Body of pancreas (tissue), 4 donors: Measurements from ENCODE around the gene RBSN. TPM values are rescaled to one million over a fixed set of nuclear protein-coding genes. Genes with fewer than 3 reads are reported as not detected.

Experiments
- ATAC-seq: fragments of 150-250 bp; one replicate; pipeline ENCODE4 v1.9.1; 2016
- DNase-seq, 4 donors: peaks; one replicate each; pipeline ENCODE4 v3.0.0-alpha.2; 2019
- H3K27ac ChIP-seq, 4 donors: fragments of 200-600 bp; sonication (generic); 1 replicate in 3 of 4; 2 replicates in 1 of 4; pipeline versions ENCODE4 v1.5.1 to v1.6.1; 2016 to 2019; ENCODE audit warnings: mild to moderate bottlenecking in 1 of 4, mixed read lengths in 1 of 4, moderate library complexity in 1 of 4
- H3K27me3 ChIP-seq, 2 donors: fragments of 200-600 bp; sonication (generic); one replicate each; pipeline ENCODE4 v1.6.0; 2016; ENCODE audit warnings: mild to moderate bottlenecking in 1 of 2
- H3K36me3 ChIP-seq, 2 donors: fragments of 200-600 bp; sonication (generic); replicated peaks in 1 of 2; 2 replicates each; pipeline ENCODE4 v1.5.1; 2016; ENCODE audit warnings: low read depth in 2 of 2; ENCODE audit not compliant: insufficient read depth in 1 of 2
- H3K4me1 ChIP-seq: fragments of 200-600 bp; sonication (generic); one replicate; pipeline ENCODE4 v1.6.0; 2016
- H3K4me3 ChIP-seq, 2 donors: fragments of 200-600 bp; sonication (generic); 1 replicate in 1 of 2; 2 replicates in 1 of 2; pipeline ENCODE4 v1.5.1; 2016 to 2019
- H3K9me3 ChIP-seq, 3 donors: fragments of 200-600 bp; sonication (generic); 1 replicate in 2 of 3; 2 replicates in 1 of 3; pipeline ENCODE4 v1.5.1; 2016
- CTCF ChIP-seq, 7 experiments: fragments of 450-650 bp in 4 of 7; fragments of 200-600 bp in 3 of 7; sonication (generic) in 3 of 7; IDR thresholded peaks; one replicate each; pipeline ENCODE4 v1.5.1; 2016 to 2019; ENCODE audit warnings: antibody characterized with exemption in 7 of 7
- POLR2A ChIP-seq, 3 donors: fragments of 450-650 bp; IDR thresholded peaks; one replicate each; pipeline ENCODE4 v1.6.1; 2016; ENCODE audit warnings: antibody characterized with exemption in 3 of 3, mild to moderate bottlenecking in 2 of 3
- WGBS, 2 donors: methylation state at CpG; one replicate each; pipeline ENCODE4 v1.1.5; 2017; 5-methylcytosine and 5-hydroxymethylcytosine counted together
- intact Hi-C: fragments of 100-400 bp; cut with DNase I; formaldehyde crosslinking; loops from one replicate; pipeline ENCODE4 v1.15.1; 2023
- total RNA-seq, 2 donors: library from RNA; depleted of rRNA; stranded (reverse); fragments of >200 nt; gene quantifications; one replicate each; pipeline ENCODE4 v1.1.0, GENCODE V29; 2016

RBSN gene
- total RNA-seq, 2 donors from 2014 or later = 9.1 to 9.2 TPM

DNA sequence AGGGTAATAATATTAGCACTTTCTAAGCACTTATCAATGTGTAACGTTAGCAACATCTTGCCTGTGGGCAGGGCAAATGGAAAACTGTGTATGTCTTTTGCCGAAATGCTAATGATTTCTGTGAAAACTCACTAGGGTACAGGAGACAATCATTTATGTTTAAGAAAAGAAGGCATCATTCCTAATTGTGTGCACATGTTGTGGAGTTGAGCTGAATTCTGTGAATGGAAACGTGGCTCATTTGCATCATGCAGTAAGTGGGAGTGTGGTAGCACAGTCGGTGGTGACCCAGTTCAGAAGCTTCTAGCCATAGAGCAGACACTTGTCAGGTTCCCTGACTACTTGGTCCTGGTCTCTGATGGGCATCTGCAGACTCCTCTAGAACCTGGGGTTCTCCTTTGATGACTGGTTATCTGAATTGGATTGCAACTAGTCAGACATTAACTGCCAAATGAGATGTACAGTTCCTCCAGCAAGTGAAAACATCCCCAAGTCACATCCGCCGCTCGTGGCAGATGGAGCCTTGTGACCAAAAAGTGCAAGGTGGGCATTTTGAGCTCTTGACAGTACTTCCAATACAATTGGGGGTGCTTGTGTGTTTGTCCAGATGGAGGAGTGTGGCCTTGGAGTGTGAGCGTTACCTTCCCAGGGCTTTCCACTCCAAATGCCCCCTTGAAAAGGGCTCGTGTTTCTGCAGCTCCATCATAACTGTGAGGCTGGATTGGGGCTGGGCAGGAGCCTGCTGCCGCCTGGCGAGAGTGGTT is 55.4 kb downstream of the RBSN start:
- no peak for TF ChIP-seq CTCF (IDR thresholded peaks at IDR 0.05)
- no peak for TF ChIP-seq POLR2A (IDR thresholded peaks at IDR 0.05)
- 84% methylated on average over 10 to 11 of the region's 11 CpGs for WGBS, 2 donors
- DNase-seq = no peak
- Histone ChIP-seq H3K27me3 (no peaks in the 10 kb centered on the region), H3K27ac (no peak overlapping the region), H3K4me3 (no peak overlapping the region), H3K4me1 (no peaks in the 10 kb centered on the region), H3K36me3 (peaks cover 0 to 24% of the 10 kb centered on the region in 2 donors), H3K9me3 (no peaks in the 10 kb centered on the region)
- intact Hi-C loops = no loop called here
- ATAC-seq = no peak

GRCh38 chr3:15042936-15043335 is 56.0 kb downstream of the RBSN start:
- intact Hi-C loops = no loop called here
- peaks cover 0 to 19% of the 10 kb centered on the region in 2 donors for H3K36me3 ChIP-seq

DNA sequence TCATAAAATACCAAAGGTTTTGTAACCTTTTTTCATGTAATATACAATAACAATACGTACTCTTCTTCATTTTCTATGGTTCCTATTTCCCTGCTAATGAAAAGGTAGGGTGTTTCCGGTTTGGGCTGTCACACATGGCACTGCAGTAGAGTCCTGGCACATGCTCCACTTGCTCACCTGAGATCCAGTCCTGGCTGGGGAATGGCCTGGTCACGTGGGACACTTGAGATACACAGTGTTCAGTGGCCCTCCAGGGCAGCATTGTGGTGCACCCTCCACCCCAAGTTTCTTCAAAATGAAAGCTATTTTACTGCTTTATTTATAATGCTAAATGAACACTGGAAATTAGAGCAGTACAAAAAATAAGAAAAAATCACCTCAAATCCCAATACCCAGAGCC is 57.0 kb downstream of the RBSN start:
- intact Hi-C loops = no loop called here

More at GRCh38 chr3:15042936-15043335, 56.0 kb downstream of the RBSN start:
- H3K27ac ChIP-seq = no peak overlapping the region
- no peak for DNase-seq
- 87 to 91% methylated on average over 3 of the region's 3 CpGs for WGBS, 2 donors
- no peaks in the 10 kb centered on the region for H3K4me1 ChIP-seq
- no peak for TF ChIP-seq CTCF (IDR thresholded peaks at IDR 0.05)
- no peak for TF ChIP-seq POLR2A (IDR thresholded peaks at IDR 0.05)
- no peak for ATAC-seq
- H3K4me3 ChIP-seq = no peak overlapping the region
- no peaks in the 10 kb centered on the region for H3K27me3 ChIP-seq
- no peaks in the 10 kb centered on the region for H3K9me3 ChIP-seq

DNA sequence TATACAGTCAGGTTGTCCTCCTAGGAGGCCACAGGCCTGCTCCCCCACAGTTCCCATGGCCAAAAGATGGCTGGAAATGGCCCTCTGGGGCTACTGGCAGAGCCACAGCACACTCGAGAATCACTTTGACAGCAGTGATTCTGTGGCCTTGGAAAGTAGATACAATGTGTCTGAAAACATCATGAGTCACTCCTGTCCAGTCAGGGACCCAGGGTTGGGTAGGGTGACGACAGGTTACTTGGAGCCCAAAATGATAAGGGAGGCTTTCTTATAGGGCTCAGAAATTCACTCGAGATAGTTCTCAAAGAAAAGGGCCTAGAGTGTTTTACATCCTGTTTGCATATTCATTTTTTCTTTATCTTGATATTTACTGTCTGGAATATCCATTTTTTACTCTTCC is 58.1 kb downstream of the RBSN start:
- ATAC-seq = no peak
- Histone ChIP-seq H3K27me3 (no peaks in the 10 kb centered on the region), H3K27ac (no peak overlapping the region), H3K9me3 (no peaks in the 10 kb centered on the region), H3K4me3 (no peak overlapping the region), H3K4me1 (no peaks in the 10 kb centered on the region), H3K36me3 (peaks cover 0 to 13% of the 10 kb centered on the region in 2 donors)
- TF ChIP-seq POLR2A (IDR thresholded peaks at IDR 0.05) (no peak), CTCF (IDR thresholded peaks at IDR 0.05) (no peak)
- no peak for DNase-seq
- intact Hi-C loops = no loop called here
- 72 to 76% methylated on average over 3 of the region's 3 CpGs for WGBS, 2 donors

More for the DNA sequence above, 57.0 kb downstream of the RBSN start:
- H3K9me3 ChIP-seq = no peaks in the 10 kb centered on the region
- WGBS, 2 donors = 72 to 94% methylated on average over 3 of the region's 3 CpGs
- no peak overlapping the region for H3K4me3 ChIP-seq
- DNase-seq = peak in 1 of 4 donors; percentile 16
- no peak for ATAC-seq
- no peaks in the 10 kb centered on the region for H3K4me1 ChIP-seq
- TF ChIP-seq CTCF (IDR thresholded peaks at IDR 0.05) = no peak
- TF ChIP-seq POLR2A (IDR thresholded peaks at IDR 0.05) = no peak
- no peaks in the 10 kb centered on the region for H3K27me3 ChIP-seq
- no peak overlapping the region for H3K27ac ChIP-seq
- peaks cover 0 to 20% of the 10 kb centered on the region in 2 donors for H3K36me3 ChIP-seq

- intact Hi-C loops = no loop called here
- H3K9me3 ChIP-seq = no peaks in the 10 kb centered on the region
- TF ChIP-seq POLR2A (IDR thresholded peaks at IDR 0.05) (no peak), CTCF (IDR thresholded peaks at IDR 0.05) (no peak)
- 85 to 88% methylated on average over 6 of the region's 6 CpGs for WGBS, 2 donors
- H3K4me1 ChIP-seq = no peaks in the 10 kb centered on the region
- peaks cover 9 to 22% of the 10 kb centered on the region in 2 donors for H3K36me3 ChIP-seq
- DNase-seq = no peak
- H3K27me3 ChIP-seq = no peaks in the 10 kb centered on the region
- no peak overlapping the region for H3K27ac ChIP-seq
- ATAC-seq = no peak
- H3K4me3 ChIP-seq = no peak overlapping the region
Observed at GRCh38 chr3:15038306-15038705, 60.6 kb downstream of the RBSN start.
